K562 (cell line): ENCODE data around the gene CALD1.

ENCODE experiments used
- CEBPB ChIP-seq: fragments of 450-650 bp; IDR thresholded peaks from 2 replicates; pipeline ENCODE4 v1.6.1; 2016; ENCODE audit warnings: missing genetic modification characterization, missing compliant biosample characterization
- CTCF ChIP-seq, 3 experiments: IDR thresholded peaks in 2 of 3; conservative IDR thresholded peaks in 1 of 3; 2 replicates each; pipeline ENCODE4 v1.5.1; 2011 to 2012; ENCODE audit warnings: low read length in 3 of 3, mild to moderate bottlenecking in 3 of 3, control low read depth in 2 of 3, improper control_type of control experiment in 1 of 3, inconsistent platforms in 1 of 3, low read depth in 1 of 3, mixed read lengths in 1 of 3, moderate library complexity in 1 of 3; ENCODE audit not compliant: insufficient read depth in 2 of 3
- EP300 ChIP-seq: IDR thresholded peaks from 2 replicates; pipeline ENCODE4 v1.6.1; 2012; ENCODE audit warnings: low read length, improper control_type of control experiment
- JUND ChIP-seq, 2 experiments: IDR thresholded peaks; 2 replicates in 1 of 2; 3 replicates in 1 of 2; pipeline ENCODE4 v1.6.1; 2011; ENCODE audit warnings: borderline replicate concordance in 2 of 2, low read depth in 2 of 2, low read length in 2 of 2, improper control_type of control experiment in 1 of 2, missing biosample characterization in 1 of 2, missing genetic modification characterization in 1 of 2, missing genetic modification reagents in 1 of 2
- NCOA1 ChIP-seq: fragments of 450-650 bp; IDR thresholded peaks from 2 replicates; pipeline ENCODE4 v1.6.1; 2016; ENCODE audit warnings: low read depth
- NRF1 ChIP-seq, 2 experiments: fragments of 450-650 bp; IDR thresholded peaks in 1 of 2; conservative IDR thresholded peaks in 1 of 2; 2 replicates each; pipeline ENCODE4 v1.6.1; 2014; ENCODE audit warnings: mild to moderate bottlenecking in 2 of 2
- ZNF280B ChIP-seq: fragments of 250-450 bp; sonication (Bioruptor Pico); IDR thresholded peaks from 2 replicates; pipeline ENCODE4 v1.5.1; 2021; ENCODE audit warnings: mild to moderate bottlenecking
- ZNF318 ChIP-seq, 2 experiments: fragments of 450-650 bp; IDR thresholded peaks; 2 replicates each; pipeline ENCODE4 v1.6.1; 2016; ENCODE audit warnings: mild to moderate bottlenecking in 2 of 2, borderline replicate concordance in 1 of 2, low read depth in 1 of 2, moderate library complexity in 1 of 2
- ZNF431 ChIP-seq: sonication (generic); formaldehyde crosslinking; IDR thresholded peaks from 2 replicates; pipeline ENCODE4 v1.8.0; 2022; ENCODE audit warnings: mild to moderate bottlenecking, missing genetic modification reagents
- TF ChIP-seq, protein P1 (sequence below): sonication (generic); formaldehyde crosslinking; IDR thresholded peaks from 2 replicates; pipeline ENCODE4 v1.8.1; 2023; ENCODE audit warnings: mild to moderate bottlenecking, missing genetic modification reagents

- TF ChIP-seq ZNF280B, result no peak
- no peak for TF ChIP-seq NRF1 (conservative IDR thresholded peaks at IDR 0.05 in 1 of 2, IDR thresholded peaks at IDR 0.05 in 1 of 2)
- TF ChIP-seq ZNF431, result no peak
- TF ChIP-seq EP300, result no peak
- TF ChIP-seq ZNF318 (IDR thresholded peaks at IDR 0.05; ENCODE audit: borderline replicate concordance in 1 of 2, low read depth in 1 of 2), result no peak
- TF ChIP-seq, protein P1, sequence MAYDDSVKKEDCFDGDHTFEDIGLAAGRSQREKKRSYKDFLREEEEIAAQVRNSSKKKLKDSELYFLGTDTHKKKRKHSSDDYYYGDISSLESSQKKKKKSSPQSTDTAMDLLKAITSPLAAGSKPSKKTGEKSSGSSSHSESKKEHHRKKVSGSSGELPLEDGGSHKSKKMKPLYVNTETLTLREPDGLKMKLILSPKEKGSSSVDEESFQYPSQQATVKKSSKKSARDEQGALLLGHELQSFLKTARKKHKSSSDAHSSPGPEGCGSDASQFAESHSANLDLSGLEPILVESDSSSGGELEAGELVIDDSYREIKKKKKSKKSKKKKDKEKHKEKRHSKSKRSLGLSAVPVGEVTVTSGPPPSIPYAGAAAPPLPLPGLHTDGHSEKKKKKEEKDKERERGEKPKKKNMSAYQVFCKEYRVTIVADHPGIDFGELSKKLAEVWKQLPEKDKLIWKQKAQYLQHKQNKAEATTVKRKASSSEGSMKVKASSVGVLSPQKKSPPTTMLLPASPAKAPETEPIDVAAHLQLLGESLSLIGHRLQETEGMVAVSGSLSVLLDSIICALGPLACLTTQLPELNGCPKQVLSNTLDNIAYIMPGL, result no peak
- TF ChIP-seq NCOA1, result no peak
- no peak for TF ChIP-seq CEBPB
- no peak for TF ChIP-seq JUND (IDR thresholded peaks at IDR 0.05; ENCODE audit: borderline replicate concordance, low read depth, low read length)
- TF ChIP-seq JUND (tag; IDR thresholded peaks at IDR 0.05; ENCODE audit: borderline replicate concordance, low read depth, low read length), result no peak
- no peak for TF ChIP-seq CTCF (IDR thresholded peaks at IDR 0.05 in 2 of 3, conservative IDR thresholded peaks at IDR 0.05 in 1 of 3; ENCODE audit: insufficient read depth in 2 of 3, low read depth in 1 of 3, low read length in 3 of 3)
Measured at GRCh38 chr7:134744569-134744968, 34.9 kb upstream of the CALD1 start.
